Ammon's horn (tissue), 1 donor: Measurements from ENCODE around the gene CYLD.

Experiments
- DNase-seq: peaks from one replicate; pipeline ENCODE4 v3.0.0-alpha.2; 2016; ENCODE audit warnings: low spot score

Gene CYLD

GRCh38 chr16:50741781-50742575 lies at the start of gene CYLD:
Gene CYLD, plus strand, starts transcription at chr16:50742086. Its CDS starts 7,613 bp downstream, at chr16:50749699.
- peak; percentile 100 for DNase-seq

- no peak for DNase-seq
Measured at GRCh38 chr16:50692644-50692998, 49.3 kb upstream of the CYLD start.

GRCh38 chr16:50692999-50693781 lies 48.7 kb upstream of the CYLD start, which contains the start of gene NOD2:
Gene NOD2, plus strand, starts transcription at chr16:50693606. Its CDS starts 5,890 bp downstream, at chr16:50699496.
- no peak for DNase-seq

- no peak for DNase-seq
Measured at GRCh38 chr16:50694206-50694605, 47.7 kb upstream of the CYLD start.

GRCh38 chr16:50695017-50696000 lies 46.6 kb upstream of the CYLD start:
- peak; percentile 63 for DNase-seq

- DNase-seq: no peak
Measured at GRCh38 chr16:50696126-50696525, 45.8 kb upstream of the CYLD start.

GRCh38 chr16:50696575-50697420 lies 45.1 kb upstream of the CYLD start:
- no peak for DNase-seq

- DNase-seq: no peak
Measured at GRCh38 chr16:50697421-50697715, 44.5 kb upstream of the CYLD start.

GRCh38 chr16:50697881-50698767 lies 43.8 kb upstream of the CYLD start:
- peak; percentile 61 for DNase-seq

GRCh38 chr16:50699326-50700159 lies 42.3 kb upstream of the CYLD start:
- no peak for DNase-seq

- DNase-seq: no peak
Measured at GRCh38 chr16:50702725-50703124, 39.2 kb upstream of the CYLD start.

- no peak for DNase-seq
Measured at GRCh38 chr16:50704245-50704644, 37.6 kb upstream of the CYLD start.

- no peak for DNase-seq
Measured at GRCh38 chr16:50705436-50706110, 36.3 kb upstream of the CYLD start.

- no peak for DNase-seq
Measured at GRCh38 chr16:50706250-50706649, 35.6 kb upstream of the CYLD start.

GRCh38 chr16:50708373-50709060 lies 33.4 kb upstream of the CYLD start:
- no peak for DNase-seq

- peak; percentile 56 for DNase-seq
Measured at GRCh38 chr16:50709061-50709684, 32.7 kb upstream of the CYLD start.

- DNase-seq: no peak
Measured at GRCh38 chr16:50709980-50710379, 31.9 kb upstream of the CYLD start.

- DNase-seq: no peak
Measured at GRCh38 chr16:50711040-50711439, 30.8 kb upstream of the CYLD start.
